Inflammatory macrophage treated with lipopolysaccharide for 1 hour (primary cell): ENCODE measurements around the gene ZNF445.
"Not testable (repeated sequence)": the region's sequence is repeated elsewhere in the genome, so short reads cannot be mapped to it uniquely, and the experiment has no call there.

Source experiments
- DNase-seq, 2 donors: peaks; one replicate each; pipeline ENCODE4 v3.0.0-alpha.2; 2020 to 2022

Gene ZNF445

DNA sequence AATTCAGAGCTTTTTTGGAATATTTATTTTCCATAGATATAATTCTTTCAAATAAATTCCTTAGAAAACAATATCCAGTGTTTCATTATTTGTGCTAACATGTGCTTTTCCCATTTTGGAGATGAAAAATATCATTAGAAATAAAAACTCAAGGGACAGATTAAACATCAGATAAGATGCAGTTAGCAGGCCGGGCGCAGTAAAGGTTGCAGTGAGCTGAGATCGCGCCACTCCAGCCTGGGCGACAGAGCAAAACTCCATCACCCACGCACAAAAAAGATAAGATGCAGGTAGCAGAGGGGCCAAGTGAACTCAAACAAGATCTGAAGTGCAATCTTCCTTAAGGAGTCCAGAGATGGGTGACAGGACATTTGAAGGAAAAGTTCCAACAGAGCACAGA lies 48.0 kb downstream of the ZNF445 start:
- no peak for DNase-seq

DNA sequence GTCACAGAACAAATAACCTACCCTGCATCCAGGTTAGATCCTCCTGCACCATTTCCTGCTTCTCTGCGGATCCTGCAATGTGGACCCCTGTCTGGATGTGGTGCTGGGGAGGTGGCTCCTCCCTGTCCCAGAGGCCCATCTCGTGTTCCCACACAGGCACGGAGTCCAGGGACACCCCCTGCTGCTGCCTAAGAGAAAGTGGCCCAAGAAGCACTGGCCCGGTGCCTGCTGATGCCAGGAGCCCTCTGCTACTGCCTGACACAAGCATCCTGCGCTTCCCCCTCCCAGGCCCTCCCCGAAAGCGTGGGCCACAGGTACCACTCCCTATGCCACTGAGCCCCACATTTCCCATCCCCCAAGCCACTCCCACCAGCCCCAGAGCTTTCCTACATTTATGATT lies 48.6 kb downstream of the ZNF445 start:
- no peak for DNase-seq

DNA sequence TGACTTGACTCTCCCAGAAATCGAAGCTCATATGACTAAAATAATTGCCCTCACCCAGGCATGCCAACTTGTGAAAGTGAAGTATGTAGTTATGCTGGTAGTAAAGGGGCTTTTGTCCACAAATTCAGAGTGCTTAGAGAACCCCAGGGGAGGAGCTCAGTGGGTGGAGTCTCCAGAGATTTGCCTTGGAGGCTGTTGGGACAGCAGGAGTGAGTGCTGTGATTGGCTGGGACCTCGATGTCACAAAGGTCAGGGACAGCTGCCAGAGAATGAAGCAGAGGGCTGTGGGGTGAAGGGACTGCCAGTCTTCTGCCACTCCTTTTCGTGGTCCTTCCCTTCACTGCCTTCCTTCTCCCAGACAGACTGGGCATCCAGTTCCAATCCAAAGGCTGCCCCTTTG lies 49.8 kb downstream of the ZNF445 start:
- no peak for DNase-seq

DNA sequence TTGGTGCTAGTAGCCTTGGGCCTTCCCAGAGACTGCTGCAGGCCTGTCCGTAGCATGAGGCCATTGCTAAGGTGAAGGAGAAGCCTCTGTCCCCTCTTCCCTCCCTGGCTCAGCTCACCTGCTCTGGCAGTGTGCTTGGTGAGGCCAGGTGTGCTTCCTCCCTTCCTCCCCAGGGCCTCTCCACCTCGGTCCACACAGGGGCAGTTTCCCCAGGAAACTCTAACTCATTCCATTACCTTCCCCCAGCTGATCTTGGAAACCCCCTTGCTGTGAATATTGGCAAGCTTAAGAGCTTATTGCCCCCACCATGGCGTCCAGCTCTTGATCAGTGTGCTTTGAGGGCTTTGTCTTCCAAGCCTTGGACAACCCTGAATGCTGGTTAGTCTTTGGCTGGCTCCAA lies 52.7 kb downstream of the ZNF445 start:
- no peak for DNase-seq

DNA sequence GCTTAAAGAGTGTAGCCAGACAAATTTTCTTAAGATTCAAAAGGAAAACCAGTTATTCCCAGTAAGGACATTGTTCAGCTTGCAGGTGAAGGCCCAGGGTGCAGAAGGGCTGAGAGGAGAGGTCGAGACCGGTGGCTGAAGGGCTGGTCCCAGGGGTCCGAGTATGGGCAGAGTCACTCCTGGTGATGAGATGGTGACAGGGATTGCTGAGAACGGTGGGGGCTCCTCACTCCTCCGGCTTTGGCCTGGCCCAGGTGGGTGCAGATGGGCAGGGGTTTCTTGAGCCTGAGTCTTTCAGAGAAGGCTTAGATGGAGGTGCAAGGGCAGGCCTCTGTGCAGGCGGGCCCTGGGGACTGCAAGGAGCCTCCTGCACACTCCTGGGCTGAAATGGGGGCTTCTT lies 56.2 kb downstream of the ZNF445 start:
- DNase-seq: no peak

DNA sequence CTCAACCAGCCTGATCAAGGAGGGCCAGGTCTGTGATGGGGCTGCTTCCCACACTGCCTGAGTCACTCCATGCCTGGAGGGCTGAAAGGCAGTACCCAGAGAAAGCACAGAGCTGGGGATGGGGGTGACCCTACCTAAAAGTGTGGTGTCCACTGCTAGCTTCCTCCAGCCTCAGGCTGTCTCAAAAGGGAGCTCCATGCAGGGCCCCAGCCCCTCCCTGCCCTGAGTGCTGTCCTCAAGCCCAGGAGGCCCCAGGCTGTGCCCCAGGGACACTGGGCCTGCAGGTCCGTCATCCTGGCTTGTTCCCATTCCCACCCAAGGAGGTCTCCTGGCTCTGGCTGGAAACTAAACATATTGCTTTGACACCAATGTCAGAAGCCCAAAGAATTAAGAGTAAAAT lies 56.8 kb downstream of the ZNF445 start:
- DNase-seq: no peak

DNA sequence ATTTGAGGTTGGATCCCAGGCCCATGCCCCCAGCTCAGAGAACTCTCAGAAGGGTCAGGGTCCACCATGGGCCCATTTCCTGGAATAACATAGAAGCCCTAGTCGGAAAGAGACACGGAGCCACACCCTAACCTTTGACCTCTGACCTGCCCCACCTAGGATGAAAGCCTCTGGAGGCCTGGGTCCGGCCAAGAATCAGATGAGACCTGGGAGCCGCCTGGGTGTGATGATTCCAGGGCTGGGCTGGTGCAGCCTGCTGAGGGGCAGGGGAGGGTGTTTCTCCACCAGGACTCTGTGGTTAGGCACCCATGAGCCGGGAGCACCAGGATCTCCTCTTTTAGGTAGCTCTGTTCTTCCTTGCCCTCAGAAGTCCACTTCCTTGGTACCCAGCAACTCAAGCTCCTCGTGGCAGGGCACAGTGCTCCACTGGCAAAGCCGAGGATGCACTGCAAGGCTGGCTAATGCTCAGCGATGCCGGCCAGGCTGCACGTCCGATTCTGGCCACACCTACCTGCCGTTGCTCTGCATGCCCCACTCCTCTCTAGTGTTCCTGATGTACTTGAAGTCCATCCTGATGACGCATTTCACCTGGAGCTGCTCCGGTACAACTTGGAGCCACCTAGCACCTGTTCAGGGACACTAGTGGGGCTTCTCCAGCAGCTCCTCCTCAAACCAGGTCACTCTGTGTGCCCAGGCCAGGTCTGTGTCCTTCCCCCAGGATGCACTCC lies 57.4 kb downstream of the ZNF445 start:
- DNase-seq: no peak

DNA sequence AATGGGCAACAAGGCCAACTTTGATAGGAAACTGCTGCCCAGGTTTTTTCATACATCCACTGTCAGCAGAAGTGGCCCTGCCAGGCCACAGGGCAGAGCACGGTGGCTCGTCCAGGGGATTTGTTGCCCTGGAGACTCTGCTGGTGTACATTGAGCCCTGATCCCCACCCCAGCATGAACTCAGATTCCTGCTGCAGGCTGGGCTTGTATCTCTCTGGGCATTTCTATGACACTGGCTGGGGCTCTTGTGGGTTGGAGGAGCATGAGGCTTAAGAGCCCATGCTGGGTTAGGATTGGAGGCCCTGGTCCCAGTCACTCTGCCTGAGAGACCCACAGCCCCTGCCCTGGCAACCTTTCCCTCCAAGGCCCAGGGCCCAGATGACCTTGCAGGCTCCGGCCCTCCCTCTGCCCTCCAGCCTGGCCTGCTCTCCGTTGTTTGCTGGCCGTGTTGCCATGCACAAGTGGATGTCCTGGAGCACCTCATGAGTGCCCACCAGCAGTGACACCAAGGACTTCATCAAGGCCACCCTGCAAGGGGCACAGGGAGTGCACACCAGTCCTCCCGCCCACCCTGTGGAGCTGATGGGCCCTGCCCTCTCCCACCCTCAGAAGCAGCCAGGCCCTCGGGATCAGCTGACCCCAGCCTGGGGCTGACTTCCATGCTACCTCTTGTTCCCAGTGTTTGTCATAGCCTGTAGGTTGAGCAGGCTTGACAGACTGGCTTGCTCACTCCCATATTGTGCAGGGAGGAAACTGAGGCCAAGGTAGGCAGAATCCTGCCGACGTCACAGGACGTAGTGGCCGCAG lies 58.2 kb downstream of the ZNF445 start:
- no peak for DNase-seq

DNA sequence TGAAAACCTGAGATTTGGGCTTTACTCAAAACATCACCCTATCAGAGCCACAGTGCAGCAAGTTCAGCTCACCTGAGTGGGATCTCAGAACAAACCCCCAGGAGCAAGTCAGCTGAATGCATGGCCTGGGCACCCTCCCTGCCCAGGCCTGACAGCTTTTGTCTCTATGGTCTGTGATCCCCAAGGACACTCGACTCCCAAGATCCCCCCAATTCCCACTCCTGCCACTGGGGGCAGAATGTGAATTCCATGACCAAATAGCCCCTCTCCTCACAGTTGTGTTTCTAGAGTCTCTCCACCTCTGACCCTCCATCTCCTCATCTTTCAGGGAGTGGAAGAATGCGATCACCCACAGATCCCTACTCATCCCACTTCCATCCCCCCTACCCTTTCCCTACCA lies 58.9 kb downstream of the ZNF445 start:
- DNase-seq: no peak

DNA sequence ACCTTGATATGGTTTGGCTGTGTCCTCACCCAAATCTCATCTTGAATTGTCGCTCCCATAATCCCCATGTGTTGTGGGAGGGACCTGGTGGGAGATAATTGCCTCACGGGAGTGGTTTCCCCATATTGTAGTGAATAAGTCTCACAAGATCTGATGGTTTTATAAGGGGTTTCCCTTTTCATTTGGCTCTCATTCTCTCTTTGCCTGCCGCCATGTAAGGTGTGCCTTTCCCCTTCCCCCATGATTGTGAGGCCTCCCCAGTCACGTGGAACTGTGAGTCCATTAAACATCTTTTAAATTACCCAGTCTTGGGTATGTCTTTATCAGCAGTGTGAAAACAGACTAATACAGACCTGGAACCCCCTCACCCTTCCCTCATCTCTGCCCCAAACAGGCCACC lies 59.4 kb downstream of the ZNF445 start:
- not testable (repeated sequence) for DNase-seq

DNA sequence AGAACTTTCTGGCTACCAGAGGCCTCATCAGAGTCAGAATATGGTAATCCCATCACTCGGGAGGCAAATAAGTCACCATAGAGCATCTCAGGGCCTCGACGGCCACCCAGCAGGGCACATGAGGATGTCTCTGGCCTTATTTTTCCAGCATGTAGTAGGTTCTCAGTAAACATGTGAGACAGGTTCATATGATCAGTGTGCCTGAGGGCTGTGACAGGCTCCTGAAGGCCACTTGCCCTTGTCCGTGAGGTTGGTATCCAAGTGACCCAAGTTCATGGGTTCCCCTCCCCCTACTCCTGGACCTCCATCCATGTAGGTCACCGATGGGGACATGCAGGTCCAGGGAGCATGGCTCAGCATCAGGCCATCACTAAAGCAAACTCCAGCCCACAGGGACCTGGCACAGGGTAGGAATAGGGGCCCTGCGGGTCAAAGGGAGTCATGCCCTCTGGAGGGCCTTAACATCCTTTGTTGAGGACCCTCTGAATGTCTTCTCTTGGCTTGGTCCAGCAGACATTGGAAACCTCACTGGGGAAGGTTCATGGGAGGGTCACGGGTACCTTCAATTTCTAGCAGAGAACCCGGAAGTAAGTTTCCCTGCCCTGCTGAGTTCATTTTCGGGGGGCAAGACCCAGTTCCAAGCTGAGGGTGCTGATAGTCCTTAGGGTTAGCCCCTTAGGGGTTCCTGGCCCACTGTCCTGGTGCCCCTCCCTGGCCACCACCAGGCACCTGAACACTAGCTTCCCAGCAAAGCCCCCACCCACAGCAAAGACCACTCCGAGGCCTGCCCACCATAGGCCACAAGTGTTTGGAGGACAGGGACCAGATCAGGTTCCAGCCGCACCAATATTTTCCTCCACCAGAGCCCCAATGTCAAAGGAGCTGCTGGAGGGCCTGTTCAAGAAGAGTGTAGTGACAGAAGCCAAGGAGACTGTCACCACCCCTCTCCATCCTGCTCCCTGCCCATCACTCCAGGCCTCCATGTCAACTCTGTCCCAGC lies 61.1 kb downstream of the ZNF445 start:
- DNase-seq: no peak

DNA sequence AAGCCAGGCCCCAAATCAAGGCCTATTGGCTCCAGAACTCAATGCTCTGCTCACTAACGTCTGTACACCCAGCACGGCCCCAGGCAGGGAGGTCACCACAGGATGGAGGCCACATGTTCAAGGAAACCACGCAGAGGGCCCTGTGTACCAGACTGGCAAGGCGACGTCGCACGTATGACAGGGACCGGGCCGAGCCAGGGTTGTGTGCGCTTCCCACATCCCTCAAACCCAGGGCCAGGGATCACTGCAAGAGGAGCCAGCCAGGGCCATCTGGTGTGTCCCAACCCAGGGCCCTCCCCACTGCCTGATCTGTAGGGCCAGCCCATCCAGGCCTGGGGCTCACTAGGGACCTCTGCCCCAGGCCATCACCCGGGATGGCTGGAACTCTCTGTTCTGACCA lies 62.0 kb downstream of the ZNF445 start:
- DNase-seq: no peak

DNA sequence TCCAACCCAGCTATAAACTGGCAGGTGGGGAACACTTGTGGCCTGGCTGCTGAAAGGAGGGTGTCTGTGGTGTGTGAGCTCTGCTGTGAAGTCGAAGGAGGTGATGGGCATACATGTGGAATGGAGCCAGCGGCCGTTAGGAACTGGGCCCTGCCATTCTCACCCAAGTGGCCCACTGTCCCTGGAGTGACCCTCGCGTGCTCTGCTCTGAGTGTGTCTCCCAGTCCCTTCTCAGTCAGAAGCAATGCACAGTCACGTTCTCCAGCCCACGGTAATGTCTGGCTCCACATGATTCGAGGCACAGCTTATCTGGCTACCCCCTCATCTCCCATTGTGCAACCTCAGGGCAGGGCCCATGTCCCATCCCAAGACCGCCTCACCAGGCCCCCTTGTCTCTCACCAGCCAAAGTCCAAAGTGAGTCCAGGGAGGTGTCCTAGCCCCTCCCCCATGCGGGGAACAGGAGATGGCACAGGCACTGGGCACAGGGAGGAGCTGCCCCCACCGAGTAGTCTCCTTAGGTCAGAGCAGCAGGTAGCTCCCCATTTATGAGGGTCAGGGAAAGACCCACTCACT lies 62.9 kb downstream of the ZNF445 start:
- DNase-seq: no peak

DNA sequence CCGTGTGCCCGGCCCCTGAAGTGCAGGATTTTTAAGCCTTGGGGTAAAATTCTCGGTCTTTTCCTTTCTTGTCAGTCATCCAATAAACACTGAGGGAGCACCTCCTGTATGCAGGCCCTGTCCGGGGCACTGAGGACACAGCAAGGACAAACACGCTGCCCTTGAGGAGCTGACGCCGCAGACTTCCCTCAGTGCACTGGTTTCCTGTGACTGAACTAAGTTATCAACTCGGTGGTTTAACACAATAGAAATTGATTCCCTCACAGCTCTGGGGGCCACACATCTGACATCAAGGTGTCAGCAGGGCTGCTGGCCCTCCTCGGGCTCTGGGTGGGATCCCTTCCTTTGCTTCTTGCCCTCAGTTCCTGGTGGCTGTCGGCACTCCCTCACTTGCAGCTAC lies 65.1 kb downstream of the ZNF445 start:
- no peak for DNase-seq

DNA sequence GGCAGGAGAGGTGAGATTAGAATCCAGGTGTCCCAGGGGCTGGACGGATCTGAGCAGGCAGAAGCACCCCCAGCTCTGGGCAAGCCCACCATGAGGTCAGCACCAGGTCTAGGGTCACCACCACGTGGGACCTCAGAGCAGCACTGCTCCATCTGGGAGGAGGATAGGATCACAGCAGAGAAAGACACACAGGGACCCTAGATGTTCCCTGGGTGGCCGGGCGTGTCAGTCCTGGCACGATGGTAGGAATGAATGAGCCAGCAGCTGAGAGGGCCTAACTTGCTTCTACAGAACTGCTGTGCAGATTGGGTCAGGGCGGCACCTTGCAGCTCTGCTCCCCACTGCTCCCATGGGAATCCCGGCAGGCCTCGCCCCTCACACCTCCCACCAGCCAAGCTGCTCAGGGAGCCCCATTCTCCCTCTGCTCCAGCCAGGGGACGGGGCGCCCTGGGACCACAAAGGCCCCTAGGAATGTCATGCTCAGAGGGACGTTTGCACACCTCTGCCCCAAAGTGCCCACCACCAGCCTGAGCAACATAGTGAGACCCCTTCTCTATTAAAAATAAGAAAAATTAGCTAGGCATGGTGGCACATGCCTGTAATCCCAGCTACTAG lies 66.3 kb downstream of the ZNF445 start:
- DNase-seq: no peak

DNA sequence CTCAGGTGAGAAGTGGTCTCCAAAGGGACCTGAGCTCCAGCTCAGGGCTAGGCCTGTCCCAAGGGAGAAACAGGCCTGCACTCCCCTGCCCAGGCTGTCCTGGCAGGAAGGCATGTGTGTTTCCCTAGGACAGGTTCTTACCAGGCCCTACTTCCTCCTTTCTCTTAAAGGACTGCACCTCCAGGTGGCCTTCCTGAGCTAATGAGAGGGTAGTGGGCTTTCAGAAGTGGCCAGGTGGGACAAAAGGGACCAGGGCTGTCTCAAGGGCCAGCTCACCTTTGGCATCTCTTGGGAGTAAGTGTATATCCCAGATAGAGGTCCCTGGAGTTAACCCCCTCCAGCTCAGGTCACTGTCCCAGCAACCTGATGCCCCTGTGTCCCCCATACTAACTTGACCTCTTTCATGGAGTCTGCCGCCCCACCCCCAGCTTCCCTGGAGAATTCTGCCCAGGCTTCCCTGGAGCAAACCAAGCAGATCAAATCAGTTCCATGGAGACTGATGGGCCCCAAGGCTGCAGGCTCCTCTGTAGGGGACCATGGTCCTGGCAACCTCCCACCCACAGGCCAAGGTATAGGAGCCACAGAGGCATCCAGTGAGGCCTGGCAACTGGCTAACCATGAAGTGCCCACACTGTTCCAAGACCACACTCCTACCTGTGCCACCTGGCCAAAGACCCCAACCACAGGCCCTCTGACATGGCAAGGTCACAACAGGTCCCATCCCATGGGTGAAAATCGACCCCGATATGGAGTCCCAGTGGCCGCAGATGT lies 67.6 kb downstream of the ZNF445 start:
- DNase-seq: no peak

DNA sequence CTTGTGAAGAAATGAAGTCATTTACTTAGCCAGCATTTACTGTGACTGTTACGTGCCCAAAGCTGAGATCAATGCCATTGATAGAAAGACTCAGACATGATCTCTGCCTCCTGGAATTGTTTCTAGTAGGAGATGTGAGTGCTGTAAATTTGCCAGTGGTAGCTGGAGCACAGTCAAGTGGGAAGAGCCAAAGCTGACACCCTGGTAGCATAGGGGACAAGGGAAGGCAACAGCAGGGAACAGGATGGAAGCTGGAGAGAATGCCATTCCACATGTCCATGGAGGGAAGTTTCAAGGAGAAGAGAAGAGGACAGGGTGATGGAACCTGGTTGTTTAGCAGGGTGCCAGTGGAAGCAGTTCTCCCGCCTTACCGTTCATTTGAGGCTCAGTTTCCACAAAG lies 74.9 kb downstream of the ZNF445 start:
- DNase-seq: no peak

DNA sequence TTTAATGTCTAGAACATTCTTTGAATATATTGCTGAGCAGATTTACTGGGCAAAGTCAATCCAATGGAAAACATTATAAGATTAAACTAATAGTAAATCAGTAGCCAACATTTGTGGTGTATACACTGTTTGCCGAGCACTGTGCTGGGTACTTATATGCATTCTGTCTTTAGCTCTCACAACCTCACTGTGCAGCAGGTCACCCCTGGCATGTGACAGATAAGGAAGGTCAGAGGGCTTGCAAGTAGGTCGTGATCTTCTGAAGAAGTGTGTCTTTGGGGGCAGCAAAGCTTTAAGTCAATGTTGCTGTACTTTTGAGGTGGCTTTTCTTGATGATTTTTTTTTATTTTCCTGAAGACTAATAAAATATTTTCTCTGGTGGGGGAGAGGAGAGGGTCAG lies 76.7 kb downstream of the ZNF445 start:
- no peak for DNase-seq

DNA sequence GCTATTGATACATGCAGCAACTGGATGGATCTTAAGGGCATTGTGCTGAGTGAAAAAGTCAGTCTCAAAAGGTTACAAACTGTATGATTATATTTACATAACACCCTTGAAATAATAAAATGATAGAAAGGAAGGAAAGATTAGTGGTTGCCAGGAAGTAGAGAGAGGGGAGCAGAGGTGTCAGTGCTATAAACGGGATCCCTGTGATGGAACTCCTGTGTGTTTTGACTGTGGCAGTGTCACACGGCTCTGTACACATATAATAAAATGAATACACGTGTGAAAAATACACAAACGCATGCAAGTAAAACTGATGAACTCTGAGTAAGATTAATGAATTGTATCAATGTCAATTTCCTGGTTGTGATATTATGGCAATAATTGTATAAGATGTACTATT lies 78.6 kb downstream of the ZNF445 start:
- no peak for DNase-seq

DNA sequence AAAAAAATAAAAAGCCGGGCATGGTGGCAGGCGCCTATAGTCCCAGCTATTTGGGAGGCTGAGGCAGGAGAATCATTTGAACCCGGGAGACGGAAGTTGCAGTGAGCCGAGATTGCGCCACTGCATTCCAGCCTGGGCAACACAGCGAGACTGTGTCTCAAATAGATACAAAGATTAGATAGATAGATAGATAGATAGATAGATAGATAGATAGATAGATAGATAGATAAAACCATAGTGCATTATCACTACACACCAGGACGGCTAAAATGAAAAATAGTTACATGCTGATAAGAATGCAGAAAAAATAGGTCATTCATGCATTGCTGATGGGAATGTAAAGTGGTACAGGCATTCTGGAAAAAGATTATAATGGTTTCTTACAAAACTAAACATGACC lies 79.2 kb downstream of the ZNF445 start:
- DNase-seq: not testable (repeated sequence)
